ENCODE measurements around the gene GPR31. TPM values are rescaled to one million over a fixed set of nuclear protein-coding genes. Genes with fewer than 3 reads are reported as not detected.

Gene GPR31
- total RNA-seq, 1 experiment from 2014 or later = not detected

DNA sequence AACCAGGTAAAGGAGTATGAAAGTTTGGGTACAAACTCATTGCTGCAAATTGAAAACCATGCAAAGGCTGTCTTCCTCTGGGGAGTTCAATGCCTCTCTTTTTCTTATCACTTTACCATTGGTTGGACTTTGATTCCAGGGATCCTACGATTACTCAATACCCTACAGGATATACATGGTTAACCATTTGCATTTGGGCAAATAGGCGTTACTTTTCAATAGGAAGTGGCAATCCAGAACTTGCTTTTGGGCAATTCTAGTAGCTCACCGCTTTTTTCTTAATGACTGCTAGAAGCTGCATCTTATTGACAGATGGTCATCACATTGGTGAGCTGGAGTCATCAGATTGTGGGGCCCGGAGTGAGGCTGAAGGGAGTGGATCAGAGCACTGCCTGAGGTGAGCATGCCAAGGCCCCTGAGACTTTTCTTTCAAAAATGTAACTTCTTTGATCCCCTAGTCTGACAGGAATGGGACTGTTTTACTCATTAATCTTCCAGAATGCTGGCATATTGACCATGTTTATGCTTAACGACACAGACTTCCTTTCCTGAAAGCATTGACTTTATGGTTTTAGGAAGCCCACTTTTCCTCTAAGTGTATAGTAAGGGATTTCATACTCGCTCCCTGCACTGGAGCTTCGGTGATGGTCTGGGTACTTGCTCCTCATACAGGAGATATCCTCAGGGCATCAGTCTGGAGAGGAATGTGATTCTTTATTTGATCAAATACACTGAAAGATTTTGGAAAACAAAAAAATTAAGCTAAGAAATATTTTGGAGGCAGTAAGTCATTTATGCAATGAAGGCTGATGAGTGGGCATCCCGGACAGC is 34.7 kb downstream of the GPR31 start, which contains the start of gene CCR6:
CCR6 (plus strand) TSS at position 270 of the 831 bp plus-strand sequence. CDS start 13,039 bp downstream, outside the sequence.
- Histone ChIP-seq H3K27me3 (ENCODE audit: low read length) (peaks cover 30% of the 10 kb centered on the region), H3K9ac (ENCODE audit: low read length) (no peak within 1 kb of the TSS), H2AFZ (ENCODE audit: low read length) (no peak within 1 kb of the TSS), H3K4me1 (ENCODE audit: insufficient read depth, low read length) (no peaks in the 10 kb centered on the region), H3K36me3 (ENCODE audit: low read depth, low read length) (no peaks in the 10 kb centered on the region), H3F3A (ENCODE audit: low read length, unreplicated experiment) (no peaks in the 10 kb centered on the region), H4K20me1 (ENCODE audit: low read length) (no peaks in the 10 kb centered on the region), H3K9me3 (ENCODE audit: low read length) (no peaks in the 10 kb centered on the region), H3K79me2 (ENCODE audit: low read length) (no peaks in the 10 kb centered on the region), H3K4me3 (ENCODE audit: low read length) (no peak within 1 kb of the TSS), H3K4me2 (ENCODE audit: low read length) (no peak within 1 kb of the TSS), H3K27ac (ENCODE audit: low read length) (no peak within 1 kb of the TSS), H3K9me2 (replicated peaks; ENCODE audit: low read length) (no peaks in the 10 kb centered on the region)
- TF ChIP-seq EZH2 (IDR thresholded peaks at IDR 0.05; ENCODE audit: low read length, unreplicated experiment) = no peak
- TF ChIP-seq, protein P1, sequence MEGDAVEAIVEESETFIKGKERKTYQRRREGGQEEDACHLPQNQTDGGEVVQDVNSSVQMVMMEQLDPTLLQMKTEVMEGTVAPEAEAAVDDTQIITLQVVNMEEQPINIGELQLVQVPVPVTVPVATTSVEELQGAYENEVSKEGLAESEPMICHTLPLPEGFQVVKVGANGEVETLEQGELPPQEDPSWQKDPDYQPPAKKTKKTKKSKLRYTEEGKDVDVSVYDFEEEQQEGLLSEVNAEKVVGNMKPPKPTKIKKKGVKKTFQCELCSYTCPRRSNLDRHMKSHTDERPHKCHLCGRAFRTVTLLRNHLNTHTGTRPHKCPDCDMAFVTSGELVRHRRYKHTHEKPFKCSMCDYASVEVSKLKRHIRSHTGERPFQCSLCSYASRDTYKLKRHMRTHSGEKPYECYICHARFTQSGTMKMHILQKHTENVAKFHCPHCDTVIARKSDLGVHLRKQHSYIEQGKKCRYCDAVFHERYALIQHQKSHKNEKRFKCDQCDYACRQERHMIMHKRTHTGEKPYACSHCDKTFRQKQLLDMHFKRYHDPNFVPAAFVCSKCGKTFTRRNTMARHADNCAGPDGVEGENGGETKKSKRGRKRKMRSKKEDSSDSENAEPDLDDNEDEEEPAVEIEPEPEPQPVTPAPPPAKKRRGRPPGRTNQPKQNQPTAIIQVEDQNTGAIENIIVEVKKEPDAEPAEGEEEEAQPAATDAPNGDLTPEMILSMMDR (conservative IDR thresholded peaks at IDR 0.05; ENCODE audit: low read depth, low read length) = no peak
- TF ChIP-seq EZH2phosphoT487 (IDR thresholded peaks at IDR 0.05; ENCODE audit: borderline replicate concordance, low read length) = no peak
- BruUV-seq (replicated peaks) = no TSS peak
- POLR2A ChIA-PET (ENCODE audit: unreplicated experiment) = no interaction called here
- CTCF ChIA-PET = no interaction called here
- intact Hi-C loops (cut with micrococcal nuclease) = no loop called here
- DNase-seq (no peak), ATAC-seq (no peak)

DNA sequence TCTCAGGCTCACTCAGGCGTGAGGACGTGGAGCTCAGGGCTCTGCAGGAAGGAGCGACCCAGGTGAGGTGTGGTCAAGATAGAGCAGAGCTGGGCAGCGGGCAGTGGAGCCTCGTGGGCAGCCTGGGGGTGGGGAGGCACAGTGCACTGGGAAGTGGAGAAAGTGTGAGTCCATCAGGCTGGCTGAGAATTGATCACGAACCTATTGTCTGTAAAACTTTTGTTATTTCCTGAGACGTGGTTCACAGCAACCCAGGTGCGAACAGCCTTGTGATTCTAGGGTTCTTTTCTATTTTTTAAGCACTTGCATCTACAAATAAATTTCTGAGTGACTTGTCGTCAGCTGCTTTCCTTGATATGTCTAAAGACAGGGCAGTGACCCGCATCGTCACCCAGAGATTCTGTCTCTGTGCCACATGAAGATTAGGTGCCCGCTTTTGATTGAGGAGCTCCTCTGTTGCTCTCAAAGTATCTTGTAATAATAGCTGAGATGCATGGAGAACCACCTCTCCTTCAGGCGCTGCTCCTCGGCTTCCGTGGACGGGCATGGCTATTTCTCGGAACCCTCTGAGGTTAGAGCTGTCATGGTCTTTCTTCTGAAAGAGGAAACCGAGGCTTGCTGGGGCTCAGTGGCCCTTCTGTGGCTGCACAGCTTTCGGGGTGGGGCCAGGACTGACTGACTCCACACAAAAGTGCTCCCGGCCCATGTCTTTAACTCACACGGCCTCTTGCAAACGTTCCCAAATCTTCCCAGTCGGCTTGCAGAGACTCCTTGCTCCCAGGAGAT is 35.5 kb downstream of the GPR31 start:
- no peaks in the 10 kb centered on the region for H3K4me1 ChIP-seq (ENCODE audit: insufficient read depth, low read length)
- intact Hi-C loops (cut with micrococcal nuclease) = no loop called here
- no peaks in the 10 kb centered on the region for H4K20me1 ChIP-seq (ENCODE audit: low read length)
- H3K4me3 ChIP-seq (ENCODE audit: low read length) = no peak overlapping the region
- H2AFZ ChIP-seq (ENCODE audit: low read length) = no peak overlapping the region
- H3K79me2 ChIP-seq (ENCODE audit: low read length) = no peaks in the 10 kb centered on the region
- peaks cover 25% of the 10 kb centered on the region for H3K27me3 ChIP-seq (ENCODE audit: low read length)
- no peaks in the 10 kb centered on the region for H3F3A ChIP-seq (ENCODE audit: low read length, unreplicated experiment)
- DNase-seq (no peak), ATAC-seq (no peak)
- no peaks in the 10 kb centered on the region for H3K9me3 ChIP-seq (ENCODE audit: low read length)
- H3K4me2 ChIP-seq (ENCODE audit: low read length) = no peak overlapping the region
- ChIA-PET POLR2A (ENCODE audit: unreplicated experiment) (no interaction called here), CTCF (no interaction called here)
- TF ChIP-seq EZH2 (IDR thresholded peaks at IDR 0.05; ENCODE audit: low read length, unreplicated experiment) (no peak), EZH2phosphoT487 (IDR thresholded peaks at IDR 0.05; ENCODE audit: borderline replicate concordance, low read length) (no peak)
- TF ChIP-seq, protein P1 (conservative IDR thresholded peaks at IDR 0.05; ENCODE audit: low read depth, low read length) = no peak
- no peaks in the 10 kb centered on the region for H3K36me3 ChIP-seq (ENCODE audit: low read depth, low read length)
- BruUV-seq (replicated peaks) = no TSS peak
- no peak overlapping the region for H3K9ac ChIP-seq (ENCODE audit: low read length)
- no peak overlapping the region for H3K27ac ChIP-seq (ENCODE audit: low read length)
- H3K9me2 ChIP-seq (replicated peaks; ENCODE audit: low read length) = no peaks in the 10 kb centered on the region
